Measurements from ENCODE around the gene SAMD4B.

DNA sequence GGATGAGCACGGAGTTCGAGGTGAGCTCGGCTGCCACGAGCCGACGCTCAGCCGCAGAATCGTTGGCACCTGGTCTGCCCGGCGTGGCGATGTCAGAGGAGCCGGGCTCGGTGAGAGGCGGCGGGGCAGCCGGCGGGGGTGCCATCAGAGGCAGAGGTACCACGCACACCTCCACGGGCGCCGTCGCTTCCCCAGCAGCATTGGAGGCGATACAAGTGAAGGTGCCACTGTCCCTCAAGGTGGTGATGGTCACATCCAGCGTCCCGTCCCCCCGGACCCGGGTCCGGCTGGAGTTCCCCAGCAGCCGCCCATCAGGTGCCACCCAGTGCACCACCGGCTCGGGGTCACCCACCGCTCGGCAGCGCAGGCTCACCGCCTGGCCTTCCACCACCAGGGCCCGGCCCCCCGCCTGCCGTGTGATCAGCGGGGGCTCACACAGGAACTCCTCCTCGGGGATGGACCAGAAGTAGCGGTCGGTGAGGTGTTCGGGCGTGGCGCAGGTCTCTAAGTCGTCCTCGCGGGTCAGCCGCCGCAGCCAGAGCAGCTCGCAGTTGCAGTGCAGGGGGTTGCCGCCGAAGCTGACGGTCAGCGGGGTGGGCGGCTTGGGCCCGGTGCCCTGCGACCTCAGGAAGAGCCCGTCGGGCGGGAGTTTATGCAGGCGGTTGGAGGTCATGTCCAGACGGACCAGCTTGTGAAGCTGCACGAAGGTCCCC lies 28.0 kb upstream of the SAMD4B start:
- TF ChIP-seq, protein P1, sequence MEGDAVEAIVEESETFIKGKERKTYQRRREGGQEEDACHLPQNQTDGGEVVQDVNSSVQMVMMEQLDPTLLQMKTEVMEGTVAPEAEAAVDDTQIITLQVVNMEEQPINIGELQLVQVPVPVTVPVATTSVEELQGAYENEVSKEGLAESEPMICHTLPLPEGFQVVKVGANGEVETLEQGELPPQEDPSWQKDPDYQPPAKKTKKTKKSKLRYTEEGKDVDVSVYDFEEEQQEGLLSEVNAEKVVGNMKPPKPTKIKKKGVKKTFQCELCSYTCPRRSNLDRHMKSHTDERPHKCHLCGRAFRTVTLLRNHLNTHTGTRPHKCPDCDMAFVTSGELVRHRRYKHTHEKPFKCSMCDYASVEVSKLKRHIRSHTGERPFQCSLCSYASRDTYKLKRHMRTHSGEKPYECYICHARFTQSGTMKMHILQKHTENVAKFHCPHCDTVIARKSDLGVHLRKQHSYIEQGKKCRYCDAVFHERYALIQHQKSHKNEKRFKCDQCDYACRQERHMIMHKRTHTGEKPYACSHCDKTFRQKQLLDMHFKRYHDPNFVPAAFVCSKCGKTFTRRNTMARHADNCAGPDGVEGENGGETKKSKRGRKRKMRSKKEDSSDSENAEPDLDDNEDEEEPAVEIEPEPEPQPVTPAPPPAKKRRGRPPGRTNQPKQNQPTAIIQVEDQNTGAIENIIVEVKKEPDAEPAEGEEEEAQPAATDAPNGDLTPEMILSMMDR (IDR thresholded peaks at IDR 0.05; ENCODE audit: low read depth, low read length): no peak
- TF ChIP-seq POLR2A (IDR thresholded peaks at IDR 0.05; ENCODE audit: extremely low read depth, insufficient read length): no peak
- TF ChIP-seq, protein P2, sequence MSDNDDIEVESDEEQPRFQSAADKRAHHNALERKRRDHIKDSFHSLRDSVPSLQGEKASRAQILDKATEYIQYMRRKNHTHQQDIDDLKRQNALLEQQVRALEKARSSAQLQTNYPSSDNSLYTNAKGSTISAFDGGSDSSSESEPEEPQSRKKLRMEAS (IDR thresholded peaks at IDR 0.05; ENCODE audit: low read depth, low read length): no peak

All from NB4 (cell line).